ENCODE data around the gene CPA4. TPM values are rescaled to one million over a fixed set of nuclear protein-coding genes. Genes with fewer than 3 reads are reported as not detected.

Gene CPA4
- total and polyA plus RNA-seq, 2 experiments from 2014 or later, result 8.6 to 10.4 TPM

GRCh38 chr7:130356121-130356875 is 63.3 kb downstream of the CPA4 start:
- Histone ChIP-seq H3K4me2 (ENCODE audit: unreplicated experiment) (peak overlapping the region; percentile 56), H3K4me1 (ENCODE audit: insufficient read depth) (peaks cover 39% of the 10 kb centered on the region), H4K20me1 (ENCODE audit: insufficient read depth) (no peaks in the 10 kb centered on the region), H3F3A (ENCODE audit: insufficient read depth) (peaks cover 29% of the 10 kb centered on the region), H3K36me3 (ENCODE audit: low read depth) (no peaks in the 10 kb centered on the region), H3K79me2 (ENCODE audit: insufficient read depth) (no peaks in the 10 kb centered on the region), H3K4me3 (peak overlapping the region; percentile 33; the same call in 1 of the 2 replicates), H3K9ac (peak overlapping the region; percentile 38), H3K27me3 (replicated peaks; ENCODE audit: insufficient read depth) (no peaks in the 10 kb centered on the region), H3K9me2 (ENCODE audit: insufficient read depth) (no peaks in the 10 kb centered on the region), H3K27ac (peak overlapping the region; percentile 75), H3K9me3 (ENCODE audit: low read depth) (no peaks in the 10 kb centered on the region), H2AFZ (peak overlapping the region; percentile 31; the same call in 1 of the 2 replicates)
- peak; percentile 94 for DNase-seq
- TF ChIP-seq EZH2phosphoT487 (IDR thresholded peaks at IDR 0.05; ENCODE audit: insufficient read depth, low read depth) (peak; percentile 87), EZH2 (IDR thresholded peaks at IDR 0.05; ENCODE audit: insufficient read depth, poor library complexity, severe bottlenecking) (no peak)
- in situ Hi-C loops (cut with MboI), result no loop called here
- WGBS, 2 experiments (ENCODE audit: low coverage in 1 of 2, low lambda C conversion rate in 2 of 2, missing lambda C conversion rate in 2 of 2), result 8 to 10% methylated on average over 9 of the region's 9 CpGs

DNA sequence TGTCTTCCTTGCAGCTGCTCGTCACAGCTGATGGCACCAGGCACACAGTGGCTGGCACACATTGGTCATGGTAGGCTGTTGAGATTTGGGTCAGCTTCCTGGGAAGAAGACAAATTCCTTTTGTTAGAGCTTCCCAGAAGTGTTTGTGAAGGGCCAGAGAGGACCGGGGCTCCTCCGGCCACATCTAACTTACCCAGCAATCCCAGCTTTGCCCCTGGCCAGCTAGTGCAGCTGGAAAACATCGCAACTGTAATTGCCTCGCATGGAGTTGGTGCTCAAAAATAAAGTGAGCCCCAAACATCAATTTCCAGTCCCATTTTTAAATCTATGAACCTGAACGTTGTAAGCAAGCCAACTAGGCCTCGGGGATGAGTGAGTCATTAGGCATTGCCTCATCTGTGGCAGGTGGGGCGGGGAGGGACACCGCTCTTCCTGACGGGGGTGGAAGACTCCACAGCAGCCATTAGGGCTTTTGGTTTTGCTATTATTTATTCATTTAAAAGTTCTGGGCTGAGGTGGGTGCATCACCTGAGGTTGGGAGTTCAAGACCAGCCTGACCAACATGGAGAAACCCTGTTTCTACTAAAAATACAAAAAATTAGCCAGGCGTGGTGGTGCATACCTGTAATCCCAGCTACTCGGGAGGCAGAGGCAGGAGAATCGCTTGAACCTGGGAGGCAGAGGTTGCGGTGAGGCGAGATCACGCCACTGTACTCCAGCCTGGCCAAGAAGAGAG is 64.1 kb downstream of the CPA4 start:
- Histone ChIP-seq H3K36me3 (ENCODE audit: low read depth) (no peaks in the 10 kb centered on the region), H4K20me1 (ENCODE audit: insufficient read depth) (no peaks in the 10 kb centered on the region), H3K27ac (peak overlapping the region; percentile 75), H3K4me3 (peak overlapping the region; percentile 13; the same call in 1 of the 2 replicates), H2AFZ (0 out of 2 replicates have a peak overlapping the region, but pooled peaks have one; percentile 31), H3K9ac (peak overlapping the region; percentile 9; the same call in 1 of the 2 replicates), H3K4me1 (ENCODE audit: insufficient read depth) (peaks cover 39% of the 10 kb centered on the region), H3F3A (ENCODE audit: insufficient read depth) (peaks cover 29% of the 10 kb centered on the region), H3K9me3 (ENCODE audit: low read depth) (no peaks in the 10 kb centered on the region), H3K27me3 (replicated peaks; ENCODE audit: insufficient read depth) (no peaks in the 10 kb centered on the region), H3K79me2 (ENCODE audit: insufficient read depth) (no peaks in the 10 kb centered on the region), H3K9me2 (ENCODE audit: insufficient read depth) (no peaks in the 10 kb centered on the region), H3K4me2 (ENCODE audit: unreplicated experiment) (peak overlapping the region; percentile 56)
- in situ Hi-C loops (cut with MboI), result no loop called here
- WGBS, 2 experiments (ENCODE audit: low coverage in 1 of 2, low lambda C conversion rate in 2 of 2, missing lambda C conversion rate in 2 of 2), result 64 to 67% methylated on average over 16 of the region's 16 CpGs
- TF ChIP-seq EZH2phosphoT487 (IDR thresholded peaks at IDR 0.05; ENCODE audit: insufficient read depth, low read depth), result no peak
- TF ChIP-seq EZH2 (IDR thresholded peaks at IDR 0.05; ENCODE audit: insufficient read depth, poor library complexity, severe bottlenecking), result no peak
- peak; percentile 84 for DNase-seq

- H3F3A ChIP-seq (ENCODE audit: insufficient read depth), result peaks cover 29% of the 10 kb centered on the region
- TF ChIP-seq EZH2 (IDR thresholded peaks at IDR 0.05; ENCODE audit: insufficient read depth, poor library complexity, severe bottlenecking), result no peak
- TF ChIP-seq EZH2phosphoT487 (IDR thresholded peaks at IDR 0.05; ENCODE audit: insufficient read depth, low read depth), result no peak
- no peaks in the 10 kb centered on the region for H3K27me3 ChIP-seq (replicated peaks; ENCODE audit: insufficient read depth)
- H3K9ac ChIP-seq, result no peak overlapping the region
- H2AFZ ChIP-seq, result no peak overlapping the region
- no peak overlapping the region for H3K27ac ChIP-seq
- WGBS, 2 experiments (ENCODE audit: low coverage in 1 of 2, low lambda C conversion rate in 2 of 2, missing lambda C conversion rate in 2 of 2), result 95 to 97% methylated on average over 4 of the region's 4 CpGs
- no peaks in the 10 kb centered on the region for H3K79me2 ChIP-seq (ENCODE audit: insufficient read depth)
- no peaks in the 10 kb centered on the region for H4K20me1 ChIP-seq (ENCODE audit: insufficient read depth)
- no peak for DNase-seq
- no peak overlapping the region for H3K4me3 ChIP-seq
- no peaks in the 10 kb centered on the region for H3K9me2 ChIP-seq (ENCODE audit: insufficient read depth)
- no peaks in the 10 kb centered on the region for H3K9me3 ChIP-seq (ENCODE audit: low read depth)
- in situ Hi-C loops (cut with MboI), result no loop called here
- H3K4me2 ChIP-seq (ENCODE audit: unreplicated experiment), result no peak overlapping the region
- H3K36me3 ChIP-seq (ENCODE audit: low read depth), result no peaks in the 10 kb centered on the region
- H3K4me1 ChIP-seq (ENCODE audit: insufficient read depth), result peaks cover 32% of the 10 kb centered on the region
These were observed 65.5 kb downstream of the CPA4 start for GRCh38 chr7:130358471-130358870.

DNA sequence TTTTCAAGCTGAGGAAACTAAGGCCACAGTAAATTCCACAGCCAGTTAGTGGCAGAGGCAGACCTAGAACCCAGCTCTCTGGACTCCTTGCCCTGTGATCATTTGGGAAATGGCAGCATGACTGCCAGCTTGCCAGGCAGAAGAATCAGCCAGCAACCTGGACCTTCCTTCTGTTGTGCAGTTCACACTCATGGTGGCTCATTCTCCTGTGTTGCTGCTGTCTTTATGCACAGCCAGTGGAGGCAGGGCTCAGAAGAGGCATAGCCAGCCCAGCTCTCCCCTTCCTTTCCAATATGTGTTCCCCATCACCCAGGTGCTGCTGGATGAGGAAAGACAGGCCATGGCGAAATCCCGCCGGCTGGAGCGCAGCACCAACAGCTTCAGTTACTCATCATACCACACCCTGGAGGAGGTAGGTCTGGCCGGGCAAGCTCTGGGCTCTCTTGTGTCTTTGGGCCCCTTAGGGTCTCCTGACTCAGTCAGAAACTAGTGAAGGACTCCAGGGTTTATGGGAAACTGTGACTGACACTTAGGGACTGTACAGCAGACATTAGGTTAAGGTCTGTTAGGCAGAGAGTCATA is 66.4 kb downstream of the CPA4 start:
- no peak overlapping the region for H2AFZ ChIP-seq
- no peak for DNase-seq
- no peak overlapping the region for H3K9ac ChIP-seq
- H3K9me3 ChIP-seq (ENCODE audit: low read depth), result no peaks in the 10 kb centered on the region
- H4K20me1 ChIP-seq (ENCODE audit: insufficient read depth), result no peaks in the 10 kb centered on the region
- H3K36me3 ChIP-seq (ENCODE audit: low read depth), result no peaks in the 10 kb centered on the region
- H3K4me3 ChIP-seq, result no peak overlapping the region
- no peaks in the 10 kb centered on the region for H3K9me2 ChIP-seq (ENCODE audit: insufficient read depth)
- TF ChIP-seq EZH2 (IDR thresholded peaks at IDR 0.05; ENCODE audit: insufficient read depth, poor library complexity, severe bottlenecking) (no peak), EZH2phosphoT487 (IDR thresholded peaks at IDR 0.05; ENCODE audit: insufficient read depth, low read depth) (no peak)
- H3K4me2 ChIP-seq (ENCODE audit: unreplicated experiment), result no peak overlapping the region
- H3K27ac ChIP-seq, result no peak overlapping the region
- no peaks in the 10 kb centered on the region for H3K27me3 ChIP-seq (replicated peaks; ENCODE audit: insufficient read depth)
- peaks cover 40% of the 10 kb centered on the region for H3K4me1 ChIP-seq (ENCODE audit: insufficient read depth)
- H3F3A ChIP-seq (ENCODE audit: insufficient read depth), result peaks cover 36% of the 10 kb centered on the region
- no peaks in the 10 kb centered on the region for H3K79me2 ChIP-seq (ENCODE audit: insufficient read depth)
- in situ Hi-C loops (cut with MboI), result no loop called here
- 97 to 98% methylated on average over 5 of the region's 5 CpGs for WGBS, 2 experiments (ENCODE audit: low coverage in 1 of 2, low lambda C conversion rate in 2 of 2, missing lambda C conversion rate in 2 of 2)
